Retinal pigment epithelial cell (primary cell): Measurements from ENCODE around the gene RHOT1.
"Not testable (repeated sequence)": the region's sequence is repeated elsewhere in the genome, so short reads cannot be mapped to it uniquely, and the experiment has no call there.

Experiments
- DNase-seq: peaks from one replicate; pipeline ENCODE4 v3.0.0-alpha.2; 2010; ENCODE audit warnings: low read depth
- H3K4me3 ChIP-seq: 2 replicates; pipeline ENCODE4 v1.5.1; 2011; ENCODE audit warnings: mild to moderate bottlenecking, low read length, control low read depth, moderate library complexity
- CTCF ChIP-seq: conservative IDR thresholded peaks from 2 replicates; pipeline ENCODE4 v1.5.1; 2011; ENCODE audit warnings: low read depth, low read length, control low read depth, inconsistent platforms

RHOT1 gene

GRCh38 chr17:32161029-32161428 is 18.7 kb downstream of the RHOT1 start:
- no peak for DNase-seq
- no peak for TF ChIP-seq CTCF
- H3K4me3 ChIP-seq, result no peak overlapping the region

- no peak for TF ChIP-seq CTCF
- no peak overlapping the region for H3K4me3 ChIP-seq
- no peak for DNase-seq
These were observed 19.4 kb downstream of the RHOT1 start for GRCh38 chr17:32161506-32162365.

- no peak overlapping the region for H3K4me3 ChIP-seq
- no peak for DNase-seq
- no peak for TF ChIP-seq CTCF
These were observed 32.6 kb downstream of the RHOT1 start for GRCh38 chr17:32174889-32175288.

GRCh38 chr17:32178679-32179078 is 36.4 kb downstream of the RHOT1 start:
- not testable (repeated sequence) for DNase-seq, H3K4me3 ChIP-seq

GRCh38 chr17:32179103-32179502 is 36.8 kb downstream of the RHOT1 start:
- DNase-seq, H3K4me3 ChIP-seq: not testable (repeated sequence)

GRCh38 chr17:32179526-32179925 is 37.2 kb downstream of the RHOT1 start:
- not testable (repeated sequence) for DNase-seq, H3K4me3 ChIP-seq

- H3K4me3 ChIP-seq, DNase-seq: not testable (repeated sequence)
These were observed 38.0 kb downstream of the RHOT1 start for GRCh38 chr17:32180262-32180661.

GRCh38 chr17:32185875-32186274 is 43.6 kb downstream of the RHOT1 start:
- no peak for TF ChIP-seq CTCF
- no peak for DNase-seq
- no peak overlapping the region for H3K4me3 ChIP-seq

- no peak overlapping the region for H3K4me3 ChIP-seq
- DNase-seq, result no peak
- no peak for TF ChIP-seq CTCF
These were observed 45.0 kb downstream of the RHOT1 start for GRCh38 chr17:32187271-32187670.
